ENCODE results near the gene LONP2. TPM values are rescaled to one million over a fixed set of nuclear protein-coding genes. Genes with fewer than 3 reads are reported as not detected.

LONP2 gene
- total and polyA plus RNA-seq, 2 experiments from 2014 or later = 12.4 to 25.2 TPM

GRCh38 chr16:48342591-48342990 is 98.5 kb downstream of the LONP2 start:
- Mint-ChIP-seq H3K27me3 (ENCODE audit: insufficient read depth, low read depth, poor library complexity) (peaks cover 2% of the 10 kb centered on the region), H3K9me3 (no peaks in the 10 kb centered on the region), H3K4me3 (no peak overlapping the region), H3K4me1 (no peaks in the 10 kb centered on the region), H3K27ac (no peak overlapping the region), H3K36me3 (ENCODE audit: low read depth) (no peaks in the 10 kb centered on the region; the same call in 1 of the 3 replicates)
- no peaks in the 10 kb centered on the region for H3K79me2 ChIP-seq (replicated peaks; ENCODE audit: insufficient read depth)
- ATAC-seq = no peak
- H3K27ac ChIP-seq (ENCODE audit: low read depth) = no peak overlapping the region
- H4K20me1 ChIP-seq (replicated peaks; ENCODE audit: insufficient read depth) = no peaks in the 10 kb centered on the region
- no peaks in the 10 kb centered on the region for H3K9me2 ChIP-seq (ENCODE audit: insufficient read depth)
- TF ChIP-seq STAT1 (IDR thresholded peaks at IDR 0.05; ENCODE audit: unreplicated experiment) (no peak), ZNF114 (CRISPR knock-in tag; IDR thresholded peaks at IDR 0.05) (no peak), ETS1 (IDR thresholded peaks at IDR 0.05) (no peak), NANOG (IDR thresholded peaks at IDR 0.05; ENCODE audit: borderline replicate concordance) (no peak), POLR2AphosphoS5 (IDR thresholded peaks at IDR 0.05; ENCODE audit: low read depth) (no peak), CREB1 (CRISPR knock-in tag; IDR thresholded peaks at IDR 0.05; ENCODE audit: low read depth) (no peak), ZNF331 (CRISPR knock-in tag; IDR thresholded peaks at IDR 0.05; ENCODE audit: low read depth) (no peak), JUNB (IDR thresholded peaks at IDR 0.05; ENCODE audit: unreplicated experiment) (no peak), EZH2phosphoT487 (IDR thresholded peaks at IDR 0.05; ENCODE audit: unreplicated experiment) (no peak), EZH2 (IDR thresholded peaks at IDR 0.05; ENCODE audit: low read depth, unreplicated experiment) (no peak), REST (IDR thresholded peaks at IDR 0.05; ENCODE audit: unreplicated experiment) (no peak)
- TF ChIP-seq, protein P1, sequence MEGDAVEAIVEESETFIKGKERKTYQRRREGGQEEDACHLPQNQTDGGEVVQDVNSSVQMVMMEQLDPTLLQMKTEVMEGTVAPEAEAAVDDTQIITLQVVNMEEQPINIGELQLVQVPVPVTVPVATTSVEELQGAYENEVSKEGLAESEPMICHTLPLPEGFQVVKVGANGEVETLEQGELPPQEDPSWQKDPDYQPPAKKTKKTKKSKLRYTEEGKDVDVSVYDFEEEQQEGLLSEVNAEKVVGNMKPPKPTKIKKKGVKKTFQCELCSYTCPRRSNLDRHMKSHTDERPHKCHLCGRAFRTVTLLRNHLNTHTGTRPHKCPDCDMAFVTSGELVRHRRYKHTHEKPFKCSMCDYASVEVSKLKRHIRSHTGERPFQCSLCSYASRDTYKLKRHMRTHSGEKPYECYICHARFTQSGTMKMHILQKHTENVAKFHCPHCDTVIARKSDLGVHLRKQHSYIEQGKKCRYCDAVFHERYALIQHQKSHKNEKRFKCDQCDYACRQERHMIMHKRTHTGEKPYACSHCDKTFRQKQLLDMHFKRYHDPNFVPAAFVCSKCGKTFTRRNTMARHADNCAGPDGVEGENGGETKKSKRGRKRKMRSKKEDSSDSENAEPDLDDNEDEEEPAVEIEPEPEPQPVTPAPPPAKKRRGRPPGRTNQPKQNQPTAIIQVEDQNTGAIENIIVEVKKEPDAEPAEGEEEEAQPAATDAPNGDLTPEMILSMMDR (conservative IDR thresholded peaks at IDR 0.05; ENCODE audit: low read depth in 2 of 2) = no peak
- TF ChIP-seq, protein P2, sequence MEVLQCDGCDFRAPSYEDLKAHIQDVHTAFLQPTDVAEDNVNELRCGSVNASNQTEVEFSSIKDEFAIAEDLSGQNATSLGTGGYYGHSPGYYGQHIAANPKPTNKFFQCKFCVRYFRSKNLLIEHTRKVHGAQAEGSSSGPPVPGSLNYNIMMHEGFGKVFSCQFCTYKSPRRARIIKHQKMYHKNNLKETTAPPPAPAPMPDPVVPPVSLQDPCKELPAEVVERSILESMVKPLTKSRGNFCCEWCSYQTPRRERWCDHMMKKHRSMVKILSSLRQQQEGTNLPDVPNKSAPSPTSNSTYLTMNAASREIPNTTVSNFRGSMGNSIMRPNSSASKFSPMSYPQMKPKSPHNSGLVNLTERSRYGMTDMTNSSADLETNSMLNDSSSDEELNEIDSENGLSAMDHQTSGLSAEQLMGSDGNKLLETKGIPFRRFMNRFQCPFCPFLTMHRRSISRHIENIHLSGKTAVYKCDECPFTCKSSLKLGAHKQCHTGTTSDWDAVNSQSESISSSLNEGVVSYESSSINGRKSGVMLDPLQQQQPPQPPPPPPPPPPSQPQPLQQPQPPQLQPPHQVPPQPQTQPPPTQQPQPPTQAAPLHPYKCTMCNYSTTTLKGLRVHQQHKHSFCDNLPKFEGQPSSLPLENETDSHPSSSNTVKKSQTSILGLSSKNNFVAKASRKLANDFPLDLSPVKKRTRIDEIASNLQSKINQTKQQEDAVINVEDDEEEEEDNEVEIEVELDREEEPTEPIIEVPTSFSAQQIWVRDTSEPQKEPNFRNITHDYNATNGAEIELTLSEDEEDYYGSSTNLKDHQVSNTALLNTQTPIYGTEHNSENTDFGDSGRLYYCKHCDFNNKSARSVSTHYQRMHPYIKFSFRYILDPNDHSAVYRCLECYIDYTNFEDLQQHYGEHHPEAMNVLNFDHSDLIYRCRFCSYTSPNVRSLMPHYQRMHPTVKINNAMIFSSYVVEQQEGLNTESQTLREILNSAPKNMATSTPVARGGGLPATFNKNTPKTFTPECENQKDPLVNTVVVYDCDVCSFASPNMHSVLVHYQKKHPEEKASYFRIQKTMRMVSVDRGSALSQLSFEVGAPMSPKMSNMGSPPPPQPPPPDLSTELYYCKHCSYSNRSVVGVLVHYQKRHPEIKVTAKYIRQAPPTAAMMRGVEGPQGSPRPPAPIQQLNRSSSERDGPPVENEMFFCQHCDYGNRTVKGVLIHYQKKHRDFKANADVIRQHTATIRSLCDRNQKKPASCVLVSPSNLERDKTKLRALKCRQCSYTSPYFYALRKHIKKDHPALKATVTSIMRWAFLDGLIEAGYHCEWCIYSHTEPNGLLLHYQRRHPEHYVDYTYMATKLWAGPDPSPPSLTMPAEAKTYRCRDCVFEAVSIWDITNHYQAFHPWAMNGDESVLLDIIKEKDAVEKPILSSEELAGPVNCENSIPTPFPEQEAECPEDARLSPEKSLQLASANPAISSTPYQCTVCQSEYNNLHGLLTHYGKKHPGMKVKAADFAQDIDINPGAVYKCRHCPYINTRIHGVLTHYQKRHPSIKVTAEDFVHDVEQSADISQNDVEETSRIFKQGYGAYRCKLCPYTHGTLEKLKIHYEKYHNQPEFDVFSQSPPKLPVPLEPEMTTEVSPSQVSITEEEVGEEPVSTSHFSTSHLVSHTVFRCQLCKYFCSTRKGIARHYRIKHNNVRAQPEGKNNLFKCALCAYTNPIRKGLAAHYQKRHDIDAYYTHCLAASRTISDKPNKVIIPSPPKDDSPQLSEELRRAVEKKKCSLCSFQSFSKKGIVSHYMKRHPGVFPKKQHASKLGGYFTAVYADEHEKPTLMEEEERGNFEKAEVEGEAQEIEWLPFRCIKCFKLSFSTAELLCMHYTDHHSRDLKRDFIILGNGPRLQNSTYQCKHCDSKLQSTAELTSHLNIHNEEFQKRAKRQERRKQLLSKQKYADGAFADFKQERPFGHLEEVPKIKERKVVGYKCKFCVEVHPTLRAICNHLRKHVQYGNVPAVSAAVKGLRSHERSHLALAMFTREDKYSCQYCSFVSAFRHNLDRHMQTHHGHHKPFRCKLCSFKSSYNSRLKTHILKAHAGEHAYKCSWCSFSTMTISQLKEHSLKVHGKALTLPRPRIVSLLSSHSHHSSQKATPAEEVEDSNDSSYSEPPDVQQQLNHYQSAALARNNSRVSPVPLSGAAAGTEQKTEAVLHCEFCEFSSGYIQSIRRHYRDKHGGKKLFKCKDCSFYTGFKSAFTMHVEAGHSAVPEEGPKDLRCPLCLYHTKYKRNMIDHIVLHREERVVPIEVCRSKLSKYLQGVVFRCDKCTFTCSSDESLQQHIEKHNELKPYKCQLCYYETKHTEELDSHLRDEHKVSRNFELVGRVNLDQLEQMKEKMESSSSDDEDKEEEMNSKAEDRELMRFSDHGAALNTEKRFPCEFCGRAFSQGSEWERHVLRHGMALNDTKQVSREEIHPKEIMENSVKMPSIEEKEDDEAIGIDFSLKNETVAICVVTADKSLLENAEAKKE (CRISPR knock-in tag; IDR thresholded peaks at IDR 0.05) = no peak
- no peak for DNase-seq (ENCODE audit: low spot score)
- H3K4me1 ChIP-seq (ENCODE audit: insufficient read depth) = no peaks in the 10 kb centered on the region
- H3K27me3 ChIP-seq (ENCODE audit: insufficient read depth) = no peaks in the 10 kb centered on the region
- no peaks in the 10 kb centered on the region for H3F3A ChIP-seq (replicated peaks; ENCODE audit: low read depth)
- no peak overlapping the region for H2AFZ ChIP-seq
- H3K4me3 ChIP-seq = no peak overlapping the region
- H3K36me3 ChIP-seq (ENCODE audit: insufficient read depth) = no peaks in the 10 kb centered on the region
- no peak overlapping the region for H3K4me2 ChIP-seq

Data from GM23338 (cell line).